ENCODE data around the gene DGAT2L6.
"Not testable (repeated sequence)": the region's sequence is repeated elsewhere in the genome, so short reads cannot be mapped to it uniquely, and the experiment has no call there.

The DGAT2L6 gene

DNA sequence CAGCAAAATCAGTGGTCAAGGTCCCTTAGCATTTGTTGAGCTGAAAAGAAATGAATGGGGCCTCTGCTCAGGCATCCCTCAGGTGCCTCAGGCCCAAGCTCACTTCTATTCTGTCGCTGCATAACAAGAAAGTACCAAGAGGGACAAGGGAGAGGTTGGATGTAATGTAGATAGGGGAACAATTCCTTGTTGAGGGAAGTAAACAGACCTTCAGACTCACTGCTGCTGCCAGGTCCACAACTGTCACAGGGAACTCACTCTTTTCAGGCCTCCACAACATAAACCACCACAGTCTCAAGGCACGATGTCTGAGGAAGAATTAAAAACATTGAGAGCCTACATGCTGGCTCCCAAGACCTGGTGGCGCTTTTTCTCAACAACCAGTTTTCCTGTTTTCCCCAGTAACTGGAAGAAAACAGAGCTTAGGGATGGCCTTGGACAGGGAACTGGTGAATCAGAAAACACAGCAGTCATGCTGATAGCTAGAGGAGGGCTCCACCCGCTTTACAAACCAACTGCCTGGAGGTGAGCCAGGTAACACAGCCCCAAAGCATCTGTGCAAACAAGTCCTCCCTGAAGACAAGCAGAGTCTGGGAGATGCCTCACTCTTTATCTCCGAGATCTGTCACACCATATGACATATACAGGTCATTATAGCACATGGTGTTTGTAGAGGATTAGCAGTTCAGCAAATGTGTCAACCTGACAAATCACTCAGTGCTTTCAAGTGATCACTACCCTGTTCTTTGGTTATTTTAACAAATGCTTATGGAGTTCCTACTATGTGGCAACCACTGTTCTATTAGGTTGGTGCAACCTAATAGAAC, 42.9 kb downstream of the DGAT2L6 start:
- Histone ChIP-seq H3K27ac (no peak overlapping the region), H3K9me3 (ENCODE audit: low read depth, low read length) (no peaks in the 10 kb centered on the region), H3K4me3 (no peak overlapping the region), H3K36me3 (ENCODE audit: insufficient read depth, low read length) (no peaks in the 10 kb centered on the region), H3K9ac (ENCODE audit: insufficient read length) (no peak overlapping the region)
- no peak for DNase-seq (ENCODE audit: low read depth, low spot score)
- TF ChIP-seq POLR2AphosphoS5 (IDR thresholded peaks at IDR 0.05; ENCODE audit: borderline replicate concordance, low read depth, low read length) (no peak), EZH2 (IDR thresholded peaks at IDR 0.05) (no peak), FOXP2 (optimal IDR thresholded peaks at IDR 0.05; ENCODE audit: control extremely low read depth, extremely low read length, insufficient read depth) (no peak)

DNA sequence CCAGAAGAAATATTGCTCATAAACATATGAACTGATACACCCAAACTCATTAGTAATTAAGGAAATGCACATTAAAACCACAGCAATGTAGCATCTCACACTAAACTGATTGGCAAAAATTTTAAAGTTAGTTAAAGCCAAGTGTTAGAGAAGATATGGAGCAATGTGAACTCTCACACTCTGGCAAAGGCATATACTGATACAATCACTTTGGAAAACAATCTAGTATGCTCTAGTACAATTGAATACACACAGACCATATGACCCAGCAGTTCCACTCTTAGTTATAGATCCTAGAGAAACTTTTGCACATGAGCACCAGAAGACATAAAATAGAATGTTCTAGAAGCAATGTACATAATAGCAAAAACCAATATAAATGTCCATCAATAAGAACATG, 48.8 kb downstream of the DGAT2L6 start:
- Histone ChIP-seq H3K9me3 (ENCODE audit: low read depth, low read length) (no peaks in the 10 kb centered on the region), H3K4me3 (no peak overlapping the region), H3K9ac (ENCODE audit: insufficient read length) (no peak overlapping the region), H3K27ac (no peak overlapping the region), H3K36me3 (ENCODE audit: insufficient read depth, low read length) (no peaks in the 10 kb centered on the region)
- DNase-seq (ENCODE audit: low read depth, low spot score): no peak
- no peak for TF ChIP-seq FOXP2 (optimal IDR thresholded peaks at IDR 0.05; ENCODE audit: control extremely low read depth, extremely low read length, insufficient read depth)
- TF ChIP-seq POLR2AphosphoS5 (IDR thresholded peaks at IDR 0.05; ENCODE audit: borderline replicate concordance, low read depth, low read length): no peak
- no peak for TF ChIP-seq EZH2 (IDR thresholded peaks at IDR 0.05)

- no peaks in the 10 kb centered on the region for H3K36me3 ChIP-seq (ENCODE audit: insufficient read depth, low read length)
- TF ChIP-seq EZH2 (IDR thresholded peaks at IDR 0.05) (no peak), POLR2AphosphoS5 (IDR thresholded peaks at IDR 0.05; ENCODE audit: borderline replicate concordance, low read depth, low read length) (no peak), FOXP2 (optimal IDR thresholded peaks at IDR 0.05; ENCODE audit: control extremely low read depth, extremely low read length, insufficient read depth) (no peak)
- no peak overlapping the region for H3K4me3 ChIP-seq
- H3K9ac ChIP-seq (ENCODE audit: insufficient read length): no peak overlapping the region
- H3K27ac ChIP-seq: no peak overlapping the region
- DNase-seq (ENCODE audit: low read depth, low spot score): no peak
- H3K9me3 ChIP-seq (ENCODE audit: low read depth, low read length): no peaks in the 10 kb centered on the region
Measured at GRCh38 chrX:70226687-70227086, 49.4 kb downstream of the DGAT2L6 start.

DNA sequence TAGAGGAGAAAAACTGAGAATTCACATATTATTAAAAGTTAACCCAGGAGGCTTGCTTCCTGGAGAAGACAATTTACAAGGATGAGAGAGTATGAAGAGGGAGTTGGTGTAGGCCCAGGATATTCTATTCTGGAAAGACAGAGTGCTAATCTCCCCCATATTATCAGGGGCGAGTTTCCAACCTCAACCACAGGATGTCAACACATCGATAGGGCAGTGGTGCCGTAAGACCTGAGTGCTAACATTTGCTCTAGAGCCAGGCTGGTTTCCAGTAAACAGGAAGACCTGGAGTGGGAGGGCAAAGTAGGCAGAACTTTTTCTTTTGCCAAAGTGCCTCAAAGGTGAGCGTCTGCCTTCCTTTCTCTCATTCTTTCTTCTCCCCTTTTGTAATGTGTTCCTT, 54.4 kb downstream of the DGAT2L6 start:
- no peak for TF ChIP-seq EZH2 (IDR thresholded peaks at IDR 0.05)
- no peak for TF ChIP-seq FOXP2 (optimal IDR thresholded peaks at IDR 0.05; ENCODE audit: control extremely low read depth, extremely low read length, insufficient read depth)
- no peak for TF ChIP-seq POLR2AphosphoS5 (IDR thresholded peaks at IDR 0.05; ENCODE audit: borderline replicate concordance, low read depth, low read length)
- H3K9me3 ChIP-seq (ENCODE audit: low read depth, low read length): no peaks in the 10 kb centered on the region
- H3K27ac ChIP-seq: no peak overlapping the region
- H3K4me3 ChIP-seq: no peak overlapping the region
- no peaks in the 10 kb centered on the region for H3K36me3 ChIP-seq (ENCODE audit: insufficient read depth, low read length)
- no peak for DNase-seq (ENCODE audit: low read depth, low spot score)
- H3K9ac ChIP-seq (ENCODE audit: insufficient read length): no peak overlapping the region

DNA sequence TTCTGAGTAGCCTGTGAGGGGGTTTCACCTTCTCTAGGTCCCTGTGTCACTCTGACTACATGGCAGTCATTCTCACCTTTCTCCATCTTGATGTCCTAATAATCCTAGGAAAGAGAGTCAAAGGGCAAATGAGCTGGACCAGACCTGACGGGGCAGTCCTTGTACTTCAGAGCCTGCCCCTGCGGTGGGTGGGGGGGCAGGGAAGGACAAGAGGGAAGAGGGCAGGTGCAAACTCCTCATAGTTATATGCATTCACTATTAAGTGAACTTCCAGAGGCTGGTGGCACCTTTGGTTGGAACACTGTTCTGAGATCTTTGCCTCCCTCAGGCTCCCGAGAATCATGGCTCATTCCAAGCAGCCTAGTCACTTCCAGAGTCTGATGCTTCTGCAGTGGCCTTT, 57.1 kb downstream of the DGAT2L6 start, which contains the start of gene AWAT1:
AWAT1 (plus strand) TSS at position 301 of the 400 bp plus-strand sequence; CDS start at position 342, 41 bp downstream.
- no peak within 1 kb of the TSS for H3K4me3 ChIP-seq
- no peaks in the 10 kb centered on the region for H3K36me3 ChIP-seq (ENCODE audit: insufficient read depth, low read length)
- TF ChIP-seq FOXP2 (optimal IDR thresholded peaks at IDR 0.05; ENCODE audit: control extremely low read depth, extremely low read length, insufficient read depth) (no peak), EZH2 (IDR thresholded peaks at IDR 0.05) (no peak), POLR2AphosphoS5 (IDR thresholded peaks at IDR 0.05; ENCODE audit: borderline replicate concordance, low read depth, low read length) (no peak)
- no peaks in the 10 kb centered on the region for H3K9me3 ChIP-seq (ENCODE audit: low read depth, low read length)
- H3K9ac ChIP-seq (ENCODE audit: insufficient read length): no peak within 1 kb of the TSS
- DNase-seq (ENCODE audit: low read depth, low spot score): no peak
- H3K27ac ChIP-seq: no peak within 1 kb of the TSS

GRCh38 chrX:70240751-70241150, 63.5 kb downstream of the DGAT2L6 start:
- H3K4me3 ChIP-seq: no peak overlapping the region
- no peaks in the 10 kb centered on the region for H3K36me3 ChIP-seq (ENCODE audit: insufficient read depth, low read length)
- TF ChIP-seq EZH2 (IDR thresholded peaks at IDR 0.05): no peak
- TF ChIP-seq POLR2AphosphoS5 (IDR thresholded peaks at IDR 0.05; ENCODE audit: borderline replicate concordance, low read depth, low read length): no peak

DNA sequence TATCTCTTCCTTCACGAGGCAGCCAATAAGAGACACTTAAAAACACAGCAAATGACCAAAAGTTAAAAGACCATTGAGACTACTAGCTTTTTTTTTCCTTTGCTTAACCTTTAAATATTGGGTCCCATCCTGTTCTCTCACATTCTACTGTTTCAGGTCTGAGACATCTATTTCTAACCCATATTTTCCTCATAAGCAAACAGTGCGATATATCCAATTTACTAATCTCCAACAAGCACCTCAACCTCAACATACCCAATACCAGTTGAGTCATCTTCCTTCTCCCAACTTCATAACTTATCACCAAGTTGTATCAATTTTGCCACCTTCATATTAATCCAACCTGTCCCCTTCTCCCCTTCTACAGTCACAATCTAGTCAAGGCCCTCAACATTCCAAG, 64.2 kb downstream of the DGAT2L6 start:
- Histone ChIP-seq H3K36me3 (ENCODE audit: insufficient read depth, low read length) (no peaks in the 10 kb centered on the region), H3K27ac (no peak overlapping the region), H3K9me3 (ENCODE audit: low read depth, low read length) (no peaks in the 10 kb centered on the region), H3K4me3 (no peak overlapping the region), H3K9ac (ENCODE audit: insufficient read length) (no peak overlapping the region)
- TF ChIP-seq EZH2 (IDR thresholded peaks at IDR 0.05) (no peak), POLR2AphosphoS5 (IDR thresholded peaks at IDR 0.05; ENCODE audit: borderline replicate concordance, low read depth, low read length) (no peak), FOXP2 (optimal IDR thresholded peaks at IDR 0.05; ENCODE audit: control extremely low read depth, extremely low read length, insufficient read depth) (no peak)
- no peak for DNase-seq (ENCODE audit: low read depth, low spot score)

More at GRCh38 chrX:70240751-70241150, 63.5 kb downstream of the DGAT2L6 start:
- DNase-seq (ENCODE audit: low read depth, low spot score): no peak
- Histone ChIP-seq H3K27ac (no peak overlapping the region), H3K9me3 (ENCODE audit: low read depth, low read length) (no peaks in the 10 kb centered on the region), H3K9ac (ENCODE audit: insufficient read length) (no peak overlapping the region)

DNA sequence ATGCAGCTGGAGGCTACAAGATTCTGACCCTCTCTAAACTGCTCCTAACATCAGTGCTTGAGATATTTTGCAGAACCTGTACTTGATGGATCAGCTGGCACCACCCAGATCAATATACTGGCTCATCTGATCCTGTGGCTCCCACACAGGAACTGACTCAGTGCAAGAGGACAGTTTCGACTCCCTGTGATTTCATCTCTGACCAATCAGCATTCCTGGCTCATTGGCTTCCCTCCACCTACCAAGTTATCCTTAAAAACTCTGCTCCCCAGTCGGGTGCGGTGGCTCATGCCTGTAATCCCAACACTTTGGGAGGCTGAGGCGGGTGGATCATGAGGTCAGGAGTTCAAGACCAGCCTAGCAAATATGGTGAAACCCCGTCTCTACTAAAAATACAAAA, 66.3 kb downstream of the DGAT2L6 start:
- H3K36me3 ChIP-seq (ENCODE audit: insufficient read depth, low read length); H3K27ac ChIP-seq; H3K9me3 ChIP-seq (ENCODE audit: low read depth, low read length); H3K4me3 ChIP-seq; DNase-seq (ENCODE audit: low read depth, low spot score); H3K9ac ChIP-seq (ENCODE audit: insufficient read length): not testable (repeated sequence)

- no peak for TF ChIP-seq EZH2 (IDR thresholded peaks at IDR 0.05)
- TF ChIP-seq FOXP2 (optimal IDR thresholded peaks at IDR 0.05; ENCODE audit: control extremely low read depth, extremely low read length, insufficient read depth): no peak
- TF ChIP-seq POLR2AphosphoS5 (IDR thresholded peaks at IDR 0.05; ENCODE audit: borderline replicate concordance, low read depth, low read length): no peak
- Histone ChIP-seq H3K4me3 (no peak overlapping the region), H3K27ac (no peak overlapping the region), H3K36me3 (ENCODE audit: insufficient read depth, low read length) (no peaks in the 10 kb centered on the region), H3K9ac (ENCODE audit: insufficient read length) (no peak overlapping the region), H3K9me3 (ENCODE audit: low read depth, low read length) (no peaks in the 10 kb centered on the region)
- no peak for DNase-seq (ENCODE audit: low read depth, low spot score)
Measured at GRCh38 chrX:70244881-70245280, 67.6 kb downstream of the DGAT2L6 start.
